ENCODE results near the gene BHMT. TPM values are rescaled to one million over a fixed set of nuclear protein-coding genes. Genes with fewer than 3 reads are reported as not detected.

Gene BHMT
- total RNA-seq, 2 experiments from 2014 or later = not detected

DNA sequence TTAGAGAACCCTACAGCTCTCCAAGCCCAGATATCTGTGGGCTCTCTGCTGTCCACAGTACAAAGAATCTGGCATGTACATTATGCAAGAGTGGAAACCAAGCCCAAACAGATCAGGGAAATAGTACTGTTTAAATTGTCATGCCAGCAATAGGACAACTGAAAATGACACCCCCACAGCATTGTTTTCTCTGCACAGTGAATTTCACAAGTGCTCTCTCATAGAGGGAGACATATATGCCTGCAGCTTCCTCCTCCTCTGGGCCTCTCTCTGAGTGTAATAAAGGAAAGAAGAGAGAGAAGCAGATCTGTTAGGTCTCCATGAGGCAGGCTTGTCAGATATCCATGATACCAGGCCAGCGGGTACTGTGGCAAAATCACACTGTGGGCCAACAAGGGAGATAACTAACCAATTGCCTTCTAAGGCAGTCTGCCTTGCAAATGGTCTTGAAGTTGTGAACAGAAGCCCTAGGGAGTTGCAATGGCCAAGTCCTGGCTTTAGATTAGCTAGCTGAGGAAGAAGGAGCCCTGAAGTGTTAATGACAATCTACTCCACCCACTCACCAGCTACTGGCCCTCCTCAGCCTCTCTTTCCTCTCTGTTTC, 69.9 kb downstream of the BHMT start:
- peaks cover 3% of the 10 kb centered on the region for H3K4me1 Mint-ChIP-seq
- no peak overlapping the region for H3K4me3 Mint-ChIP-seq
- no peaks in the 10 kb centered on the region for H3K27me3 Mint-ChIP-seq
- H3K9me3 Mint-ChIP-seq = no peaks in the 10 kb centered on the region
- DNase-seq = no peak
- no peak overlapping the region for H3K27ac Mint-ChIP-seq
- H3K36me3 Mint-ChIP-seq = no peaks in the 10 kb centered on the region

Other genes starting within 250 kb of the BHMT start
- 10 to 100 TPM; 10.4 to 11.7 TPM for gene ARSB, start 126.5 kb upstream of the BHMT start, total RNA-seq
- not detected for gene DMGDH, start 42.1 kb upstream of the BHMT start, total RNA-seq
- gene BHMT2, start 42.0 kb upstream of the BHMT start, total RNA-seq = not detected
- gene JMY, start 124.3 kb downstream of the BHMT start, total RNA-seq = 1 to 10 TPM; 4.3 to 4.6 TPM